Activated CD4-positive, alpha-beta T cell treated with anti-CD3 and anti-CD28 coated beads for 36 hours (primary cell): ENCODE measurements around the gene PBX2. TPM values are rescaled to one million over a fixed set of nuclear protein-coding genes. Genes with fewer than 3 reads are reported as not detected.

Experiments used
- ATAC-seq: fragments of 200-7000 bp; cut with Tn5 transposase; one replicate; pipeline ENCODE4 v1.10.0; 2021; ENCODE audit warnings: mild to moderate bottlenecking, moderate library complexity
- CTCF ChIA-PET: fragments of 350-600 bp; sonication (Branson Sonifier 250); formaldehyde crosslinking; loops from one replicate; lab custom pipeline; 2021; ENCODE audit warnings: antibody characterized with exemption; lab: Charles Lee
- POLR2A ChIA-PET: fragments of 350-600 bp; sonication (Branson Sonifier 250); formaldehyde crosslinking; loops from one replicate; lab custom pipeline; 2021; ENCODE audit warnings: antibody characterized with exemption, inconsistent platforms; lab: Charles Lee
- DNase-seq: peaks from one replicate; pipeline ENCODE4 v3.0.0-alpha.2; 2020
- H3K27ac Mint-ChIP-seq: one replicate; pipeline ENCODE4 v1.8.0; 2021; ENCODE audit warnings: mixed read lengths
- H3K27me3 Mint-ChIP-seq: one replicate; pipeline ENCODE4 v1.8.0; 2021; ENCODE audit warnings: mixed read lengths
- H3K36me3 Mint-ChIP-seq: one replicate; pipeline ENCODE4 v1.8.0; 2021; ENCODE audit warnings: low read depth, mixed read lengths
- H3K4me1 Mint-ChIP-seq: one replicate; pipeline ENCODE4 v1.8.0; 2021; ENCODE audit warnings: mixed read lengths
- H3K4me3 Mint-ChIP-seq: one replicate; pipeline ENCODE4 v1.8.0; 2021; ENCODE audit warnings: mild to moderate bottlenecking, moderate library complexity, mixed read lengths
- H3K9me3 Mint-ChIP-seq: one replicate; pipeline ENCODE4 v1.8.0; 2021; ENCODE audit warnings: low read depth, mixed read lengths
- intact Hi-C, 2 experiments: fragments of 100-400 bp; cut with DNase I in 1 of 2; cut with micrococcal nuclease in 1 of 2; formaldehyde crosslinking; loops; one replicate each; pipeline versions ENCODE4 v1.14.2 to v1.15.1; 2022 to 2024; cut with DNase I, micrococcal nuclease
- total RNA-seq, 2 experiments: library from RNA; stranded (reverse); gene quantifications; one replicate each; pipeline ENCODE4 v1.2.3, GENCODE V29; 2021

PBX2 gene
- total RNA-seq, 2 experiments from 2014 or later: 64.9 to 77.9 TPM

GRCh38 chr6:32178547-32179440 lies 11.2 kb downstream of the PBX2 start:
- ChIA-PET POLR2A (interaction anchor here (0.6 to 0.7 kb wide), 3 partner anchors 10 to 517 kb away, joined by 3 to 5 read pairs (median 3); partner anchors contain the start of gene ATF6B), CTCF (interaction anchor here (0.7 to 1.4 kb wide), 4 partner anchors 11 to 1084 kb away, joined by 3 read pairs; partner anchors contain the start of gene PBX2)
- H3K4me1 Mint-ChIP-seq: peaks cover 68% of the 10 kb centered on the region
- DNase-seq (no peak), ATAC-seq (no peak)
- H3K36me3 Mint-ChIP-seq: peaks cover 34% of the 10 kb centered on the region
- H3K27ac Mint-ChIP-seq: peak overlapping the region; percentile 98
- intact Hi-C loops: loop anchor here (1.0 to 5.0 kb wide), 16 partner anchors 12 to 1621 kb away; partner anchors contain the start of genes HSD17B8 (in 2 of the 2), PSMB8 (in 2 of the 2), RXRB (in 2 of the 2) and SLC39A7 (in 2 of the 2)
- H3K9me3 Mint-ChIP-seq: no peaks in the 10 kb centered on the region
- H3K4me3 Mint-ChIP-seq: peak overlapping the region; percentile 92
- H3K27me3 Mint-ChIP-seq: no peaks in the 10 kb centered on the region

- POLR2A ChIA-PET: interaction anchor here (0.8 to 1.4 kb wide), 5 partner anchors 13 to 794 kb away, joined by 3 to 7 read pairs (median 4); partner anchors contain the start of genes ATF6B, PSMB9 and TAP1
- H3K4me1 Mint-ChIP-seq: peaks cover 70% of the 10 kb centered on the region
- CTCF ChIA-PET: interaction anchor here (0.6 to 1.4 kb wide), 4 partner anchors 15 to 665 kb away, joined by 3 to 5 read pairs (median 4); partner anchors contain the start of gene GPSM3
- DNase-seq (peak; percentile 96), ATAC-seq (peak; percentile 89)
- peak within 1 kb of the TSS; percentile 98 for H3K27ac Mint-ChIP-seq
- H3K4me3 Mint-ChIP-seq: peak within 1 kb of the TSS; percentile 92
- intact Hi-C loops: loop anchor here (1.0 to 5.0 kb wide), 20 partner anchors 12 to 1621 kb away; partner anchors contain the start of genes HSD17B8 (in 2 of the 2), PPT2 (in 2 of the 2), PSMB8 (in 2 of the 2) and RXRB (in 2 of the 2)
- peaks cover 28% of the 10 kb centered on the region for H3K36me3 Mint-ChIP-seq
- no peaks in the 10 kb centered on the region for H3K9me3 Mint-ChIP-seq
- no peaks in the 10 kb centered on the region for H3K27me3 Mint-ChIP-seq
Measured at GRCh38 chr6:32177788-32178546, 12.0 kb downstream of the PBX2 start, which contains the start of gene RNF5. RNF5 (plus strand) TSS chr6:32178405; CDS start chr6:32178512, 107 bp downstream.

- H3K9me3 Mint-ChIP-seq: no peaks in the 10 kb centered on the region
- DNase-seq (peak; percentile 57), ATAC-seq (no peak)
- peak overlapping the region; percentile 92 for H3K4me3 Mint-ChIP-seq
- H3K27ac Mint-ChIP-seq: peak overlapping the region; percentile 98
- intact Hi-C loops: loop anchor here (1.0 to 5.0 kb wide), 12 partner anchors 22 to 1620 kb away; partner anchors contain the start of genes HSD17B8 (in 2 of the 2), PPT2 (in 2 of the 2), PSMB8 (in 2 of the 2) and RXRB (in 2 of the 2)
- ChIA-PET CTCF (interaction anchor here (0.6 to 1.4 kb wide), 3 partner anchors 16 to 665 kb away, joined by 3 to 5 read pairs (median 4); partner anchors contain the start of gene GPSM3), POLR2A (interaction anchor here (0.8 to 1.4 kb wide), 5 partner anchors 14 to 794 kb away, joined by 3 to 7 read pairs (median 4); partner anchors contain the start of genes ATF6B, PSMB9 and TAP1)
- peaks cover 24% of the 10 kb centered on the region for H3K36me3 Mint-ChIP-seq
- H3K27me3 Mint-ChIP-seq: no peaks in the 10 kb centered on the region
- H3K4me1 Mint-ChIP-seq: peaks cover 70% of the 10 kb centered on the region
Measured at GRCh38 chr6:32177183-32177787, 12.7 kb downstream of the PBX2 start.

- Mint-ChIP-seq H3K4me3 (peak overlapping the region; percentile 92), H3K9me3 (no peaks in the 10 kb centered on the region), H3K27me3 (no peaks in the 10 kb centered on the region), H3K36me3 (peaks cover 24% of the 10 kb centered on the region), H3K4me1 (peaks cover 67% of the 10 kb centered on the region), H3K27ac (peak overlapping the region; percentile 98)
- ATAC-seq: no peak
- ChIA-PET CTCF (interaction anchor here (1.3 to 1.4 kb wide), 2 partner anchors 17 to 19 kb away, joined by 4 to 5 read pairs; partner anchors contain the start of gene GPSM3), POLR2A (interaction anchor here (0.6 to 1.4 kb wide), 5 partner anchors 9 to 795 kb away, joined by 4 to 7 read pairs (median 5); partner anchors contain the start of genes ATF6B, PSMB9 and TAP1)
- intact Hi-C loops: loop anchor here (1.0 to 5.0 kb wide), 13 partner anchors 22 to 1619 kb away; partner anchors contain the start of genes HSD17B8 (in 2 of the 2), PPT2 (in 2 of the 2), PSMB8 (in 2 of the 2) and RXRB (in 2 of the 2)
- DNase-seq: no peak
Measured at GRCh38 chr6:32176476-32177182, 13.4 kb downstream of the PBX2 start.

- Mint-ChIP-seq H3K4me3 (peak within 1 kb of the TSS; percentile 92), H3K9me3 (no peaks in the 10 kb centered on the region), H3K27me3 (no peaks in the 10 kb centered on the region), H3K4me1 (peaks cover 62% of the 10 kb centered on the region), H3K27ac (peak within 1 kb of the TSS; percentile 98), H3K36me3 (peaks cover 22% of the 10 kb centered on the region)
- intact Hi-C loops: loop anchor here (1.0 to 5.0 kb wide), 10 partner anchors 21 to 1619 kb away; partner anchors contain the start of genes HSD17B8 (in 2 of the 2), PSMB8 (in 2 of the 2), RXRB (in 2 of the 2) and SLC39A7 (in 2 of the 2)
- ATAC-seq (peak; percentile 53), DNase-seq (peak; percentile 98)
- POLR2A ChIA-PET: interaction anchor here (0.7 kb wide), 1 partner anchor 20 kb away, joined by 5 read pairs; no protein-coding TSS in a partner anchor
- CTCF ChIA-PET: interaction anchor here (1.3 kb wide), 1 partner anchor 20 kb away, joined by 4 read pairs; no protein-coding TSS in a partner anchor
Measured at GRCh38 chr6:32175711-32176475, 14.1 kb downstream of the PBX2 start, which contains the start of gene AGPAT1. AGPAT1 (minus strand) TSS chr6:32176084; CDS start chr6:32171496, 4,588 bp downstream.

GRCh38 chr6:32175322-32175710 lies 14.7 kb downstream of the PBX2 start:
- ATAC-seq (no peak), DNase-seq (no peak)
- Mint-ChIP-seq H3K4me1 (peaks cover 57% of the 10 kb centered on the region), H3K27ac (peak overlapping the region; percentile 83), H3K9me3 (no peaks in the 10 kb centered on the region), H3K36me3 (peaks cover 21% of the 10 kb centered on the region), H3K27me3 (no peaks in the 10 kb centered on the region), H3K4me3 (peak overlapping the region; percentile 92)
- POLR2A ChIA-PET: no interaction called here
- intact Hi-C loops: loop anchor here (5.0 kb wide), 8 partner anchors 438 to 1618 kb away; partner anchors contain the start of genes HSD17B8 (in 2 of the 2), PSMB8 (in 2 of the 2), RXRB (in 2 of the 2) and SLC39A7 (in 2 of the 2)
- CTCF ChIA-PET: no interaction called here

- ChIA-PET POLR2A (no interaction called here), CTCF (no interaction called here)
- H3K27me3 Mint-ChIP-seq: no peaks in the 10 kb centered on the region
- no peak for ATAC-seq
- DNase-seq: no peak
- peaks cover 48% of the 10 kb centered on the region for H3K4me1 Mint-ChIP-seq
- no peak overlapping the region for H3K4me3 Mint-ChIP-seq
- H3K9me3 Mint-ChIP-seq: no peaks in the 10 kb centered on the region
- H3K36me3 Mint-ChIP-seq: peaks cover 18% of the 10 kb centered on the region
- intact Hi-C loops: no loop called here
- peak overlapping the region; percentile 58 for H3K27ac Mint-ChIP-seq
Measured at GRCh38 chr6:32174416-32174815, 15.6 kb downstream of the PBX2 start.

GRCh38 chr6:32173051-32173727 lies 16.8 kb downstream of the PBX2 start:
- Mint-ChIP-seq H3K4me3 (no peak overlapping the region), H3K36me3 (peaks cover 19% of the 10 kb centered on the region), H3K4me1 (peaks cover 39% of the 10 kb centered on the region), H3K27ac (peak overlapping the region; percentile 17), H3K27me3 (no peaks in the 10 kb centered on the region), H3K9me3 (no peaks in the 10 kb centered on the region)
- POLR2A ChIA-PET: interaction anchor here (0.7 kb wide), 1 partner anchor 449 kb away, joined by 4 read pairs; no protein-coding TSS in a partner anchor
- ATAC-seq: no peak
- no peak for DNase-seq
- intact Hi-C loops: no loop called here
- CTCF ChIA-PET: interaction anchor here (0.6 kb wide), 1 partner anchor 436 kb away, joined by 3 read pairs; no protein-coding TSS in a partner anchor
